Keratinocyte (primary cell): ENCODE data around the gene ANXA4. TPM values are rescaled to one million over a fixed set of nuclear protein-coding genes. Genes with fewer than 3 reads are reported as not detected.
A peak's percentile ranks its signal among the peaks of the same experiment; 100 is the strongest.
"Not testable (repeated sequence)": the region's sequence is repeated elsewhere in the genome, so short reads cannot be mapped to it uniquely, and the experiment has no call there.

Source experiments
- DNase-seq: peaks from one replicate; pipeline ENCODE4 v3.0.0-alpha.2; 2011; ENCODE audit warnings: low read depth, missing footprints, low spot score
- FAIRE-seq: peaks from 2 replicates; lab custom pipeline; 2011; peaks lifted over from hg19 to GRCh38; lab: Jason Lieb, UNC
- H2AFZ ChIP-seq: 2 replicates; pipeline ENCODE4 v1.6.0; 2012; ENCODE audit warnings: low read length, control low read depth, inconsistent platforms; ENCODE audit not compliant: control insufficient read depth
- H3K27ac ChIP-seq: 2 replicates; pipeline ENCODE4 v1.5.1; 2011; ENCODE audit warnings: low read length; ENCODE audit not compliant: control insufficient read depth, insufficient read depth
- H3K27me3 ChIP-seq: 3 replicates; pipeline ENCODE4 v1.6.0; 2011; ENCODE audit warnings: low read length; ENCODE audit not compliant: control insufficient read depth, insufficient read depth; ENCODE audit errors: extremely low read depth
- H3K36me3 ChIP-seq, 2 experiments: 2 replicates in 1 of 2; 3 replicates in 1 of 2; pipeline ENCODE4 v1.5.1; 2011; ENCODE audit warnings: low read length in 2 of 2, mild to moderate bottlenecking in 1 of 2; ENCODE audit not compliant: control insufficient read depth in 2 of 2, insufficient read depth in 2 of 2; ENCODE audit errors: extremely low read depth in 1 of 2
- H3K4me1 ChIP-seq: 3 replicates; pipeline ENCODE4 v1.5.1; 2011; ENCODE audit warnings: low read length; ENCODE audit not compliant: control insufficient read depth, insufficient read depth; ENCODE audit errors: extremely low read depth
- H3K4me2 ChIP-seq: 3 replicates; pipeline ENCODE4 v1.6.0; 2011; ENCODE audit warnings: low read depth, low read length; ENCODE audit not compliant: control insufficient read depth, insufficient read depth; ENCODE audit errors: extremely low read depth
- H3K4me3 ChIP-seq, 3 experiments: fragments of 200-600 bp in 1 of 3; sonication (generic) in 1 of 3; 2 replicates in 2 of 3; 3 replicates in 1 of 3; pipeline ENCODE4 v1.5.1; 2011 to 2016; ENCODE audit warnings: low read length in 3 of 3, mild to moderate bottlenecking in 3 of 3, control low read depth in 2 of 3, inconsistent platforms in 1 of 3, low read depth in 1 of 3, mixed read lengths in 1 of 3, mixed run types in 1 of 3, moderate library complexity in 1 of 3; ENCODE audit not compliant: control insufficient read depth in 2 of 3, insufficient read depth in 2 of 3; ENCODE audit errors: extremely low read depth in 1 of 3
- H3K79me2 ChIP-seq: 2 replicates; pipeline ENCODE4 v1.6.0; 2012; ENCODE audit warnings: low read length; ENCODE audit not compliant: control insufficient read depth, insufficient read depth
- H3K9ac ChIP-seq: 3 replicates; pipeline ENCODE4 v1.6.0; 2011; ENCODE audit warnings: low read length; ENCODE audit not compliant: control insufficient read depth, insufficient read depth; ENCODE audit errors: extremely low read depth
- H3K9me1 ChIP-seq: 3 replicates; pipeline ENCODE4 v1.6.0; 2011; ENCODE audit warnings: low read length; ENCODE audit not compliant: control insufficient read depth, insufficient read depth; ENCODE audit errors: extremely low read depth
- H3K9me3 ChIP-seq: 2 replicates; pipeline ENCODE4 v1.5.1; 2012; ENCODE audit warnings: low read depth, low read length; ENCODE audit not compliant: control insufficient read depth
- H4K20me1 ChIP-seq: 3 replicates; pipeline ENCODE4 v1.6.0; 2011; ENCODE audit warnings: low read length; ENCODE audit not compliant: control insufficient read depth, insufficient read depth; ENCODE audit errors: extremely low read depth
- CTCF ChIP-seq, 3 experiments: IDR thresholded peaks in 1 of 3; conservative IDR thresholded peaks in 1 of 3; optimal IDR thresholded peaks in 1 of 3; 2 replicates in 2 of 3; 3 replicates in 1 of 3; pipeline versions ENCODE3 to v1.5.1; 2011; ENCODE audit warnings: low read length in 3 of 3, mild to moderate bottlenecking in 3 of 3, moderate library complexity in 2 of 3, control low read depth in 1 of 3, inconsistent platforms in 1 of 3; ENCODE audit not compliant: insufficient read depth in 2 of 3; ENCODE audit errors: extremely low read depth in 1 of 3
- EZH2 ChIP-seq: IDR thresholded peaks from one replicate; pipeline ENCODE4 v1.6.1; 2012; ENCODE audit warnings: inconsistent platforms, mild to moderate bottlenecking, low read length, moderate library complexity
- dilution Hi-C: fragments of 300-500 bp; cut with MboI; formaldehyde crosslinking; loops from one replicate; pipeline ENCODE4 v1.7.0; 2020; ENCODE audit warnings: low sequenced_read_pairs; ENCODE audit not compliant: extremely low pct_ligation_motif_present
- polyA plus RNA-seq, 5 experiments: library from polyadenylated mRNA; depleted of rRNA in 3 of 5; stranded (reverse) in 3 of 5; stranded (forward) in 1 of 5; unstranded in 1 of 5; fragments of >200 nt; gene quantifications; 1 replicate in 1 of 5; 2 replicates in 3 of 5; 3 replicates in 1 of 5; pipeline versions ENCODE4 v1.2.1 to v1.2.3, GENCODE V29; 2011 to 2012; ENCODE audit warnings: missing spikeins in 2 of 5, low read depth in 1 of 5, low replicate concordance in 1 of 5

Gene ANXA4
- polyA plus RNA-seq, 1 donor (not counting 4 experiments of a cell fraction or from before 2014, with no cell fraction given) = 209 TPM

DNA sequence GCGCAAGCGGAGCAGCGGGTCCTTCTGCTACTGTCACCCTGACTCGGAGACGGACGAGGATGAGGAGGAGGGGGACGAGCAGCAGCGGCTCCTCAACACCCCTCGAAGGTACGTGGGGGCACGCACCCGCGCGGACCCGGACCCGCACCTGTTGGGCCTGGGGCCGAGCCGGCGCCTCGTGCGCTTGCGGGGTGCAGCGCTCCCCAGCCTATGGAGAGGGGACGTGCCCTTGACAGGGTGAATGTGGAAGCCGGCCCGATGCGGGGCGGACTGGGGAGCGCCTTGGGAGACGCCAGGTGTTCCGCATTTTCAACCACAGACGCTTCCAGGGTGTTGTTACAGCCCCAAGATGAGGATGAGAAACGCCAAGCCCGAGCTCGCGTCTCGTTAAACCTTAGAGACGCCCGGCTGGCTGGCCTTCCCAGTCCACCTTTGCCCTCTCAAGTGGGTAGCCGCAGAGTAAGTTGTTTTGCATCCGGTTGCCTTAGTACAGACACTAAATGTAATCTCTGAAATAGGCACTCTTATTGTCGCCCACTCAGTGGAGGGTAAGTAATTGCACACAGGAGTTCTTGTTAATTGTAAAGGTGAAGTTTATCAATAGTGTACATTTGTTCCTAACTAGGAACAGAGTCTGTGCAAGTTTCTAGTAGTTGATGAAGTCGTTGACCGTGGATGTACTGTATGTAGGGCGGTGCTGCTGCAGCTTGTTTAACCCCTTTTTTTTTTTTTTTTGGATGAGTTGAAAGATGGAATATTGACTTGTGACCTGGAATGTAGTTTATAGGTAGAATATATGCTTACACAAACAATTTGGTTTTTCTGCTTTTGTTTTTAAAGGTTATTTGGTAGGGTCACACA is 88.3 kb downstream of the ANXA4 start:
- H3K27ac ChIP-seq = peak overlapping the region; percentile 29
- no peaks in the 10 kb centered on the region for H3K27me3 ChIP-seq
- TF ChIP-seq CTCF (optimal IDR thresholded peaks at IDR 0.05 in 1 of 3, IDR thresholded peaks at IDR 0.05 in 1 of 3, conservative IDR thresholded peaks at IDR 0.05 in 1 of 3; ENCODE audit: extremely low read depth in 1 of 3, insufficient read depth in 2 of 3, low read length in 3 of 3) (no peak), EZH2 (no peak)
- H3K4me2 ChIP-seq = peak overlapping the region; percentile 84
- H3K4me1 ChIP-seq = peaks cover 15% of the 10 kb centered on the region
- H3K4me3 ChIP-seq = peak overlapping the region; percentile 72 to 88 (median 83)
- no peaks in the 10 kb centered on the region for H3K36me3 ChIP-seq
- no peaks in the 10 kb centered on the region for H3K9me3 ChIP-seq
- H3K79me2 ChIP-seq = peaks cover 18% of the 10 kb centered on the region
- DNase-seq (no peak), FAIRE-seq (no peak)
- H3K9me1 ChIP-seq = no peaks in the 10 kb centered on the region
- peak overlapping the region; percentile 89 for H2AFZ ChIP-seq
- H3K9ac ChIP-seq = peak overlapping the region; percentile 92
- no peaks in the 10 kb centered on the region for H4K20me1 ChIP-seq
- dilution Hi-C loops = no loop called here

DNA sequence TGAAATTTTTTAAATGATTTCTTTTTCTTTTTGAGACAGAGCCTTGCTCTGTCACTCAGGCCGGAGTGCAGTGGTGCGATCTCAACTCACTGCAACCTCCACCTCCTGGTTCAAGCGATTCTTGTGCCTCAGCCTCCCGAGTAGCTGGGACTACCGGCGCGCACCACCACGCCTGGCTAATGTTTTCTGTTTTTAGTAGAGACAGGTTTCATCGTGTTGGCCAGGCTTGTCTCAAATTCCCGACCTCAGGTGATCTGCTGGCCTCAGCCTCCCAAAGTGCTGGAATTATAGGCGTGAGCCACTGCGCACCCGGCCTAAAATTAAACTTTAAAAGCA is 88.9 kb downstream of the ANXA4 start:
- H3K27ac ChIP-seq, dilution Hi-C loops, H2AFZ ChIP-seq, H3K9ac ChIP-seq, H3K27me3 ChIP-seq, H3K9me1 ChIP-seq, H3K9me3 ChIP-seq, DNase-seq, FAIRE-seq, H3K36me3 ChIP-seq, H4K20me1 ChIP-seq: not testable (repeated sequence)
- H3K4me2 ChIP-seq = peak overlapping the region; percentile 84
- H3K4me1 ChIP-seq = peaks cover 15% of the 10 kb centered on the region
- peaks cover 18% of the 10 kb centered on the region for H3K79me2 ChIP-seq
- peak overlapping the region; percentile 72 to 88 (median 83) for H3K4me3 ChIP-seq
